K562 (cell line): ENCODE measurements around the gene ABCF3. TPM values are rescaled to one million over a fixed set of nuclear protein-coding genes. Genes with fewer than 3 reads are reported as not detected.
A peak's percentile ranks its signal among the peaks of the same experiment; 100 is the strongest.

Experiments
- EGR1 ChIP-seq: fragments of 450-650 bp; conservative IDR thresholded peaks from 2 replicates; pipeline ENCODE4 v1.6.1; 2017; ENCODE audit warnings: mild to moderate bottlenecking
- ELF1 ChIP-seq: fragments of 200-800 bp; sonication (Bioruptor generic); IDR thresholded peaks from 2 replicates; pipeline ENCODE4 v1.6.1; 2016; ENCODE audit warnings: missing genetic modification characterization, missing compliant biosample characterization
- HNRNPUL1 ChIP-seq: fragments of 200-400 bp; formaldehyde crosslinking; IDR thresholded peaks from 2 replicates; pipeline ENCODE4 v1.6.1; 2017; ENCODE audit warnings: low read length
- IRF2 ChIP-seq: sonication (generic); formaldehyde crosslinking; IDR thresholded peaks from 2 replicates; pipeline ENCODE4 v1.8.1; 2022; ENCODE audit warnings: mild to moderate bottlenecking, missing genetic modification reagents
- JUN ChIP-seq, 2 experiments: sonication (generic) in 1 of 2; formaldehyde crosslinking in 1 of 2; IDR thresholded peaks; 2 replicates each; pipeline versions ENCODE4 v1.6.1 to v1.8.0; 2012 to 2022; ENCODE audit warnings: borderline replicate concordance in 2 of 2, mild to moderate bottlenecking in 2 of 2, improper control_type of control experiment in 1 of 2, low read depth in 1 of 2, low read length in 1 of 2, missing genetic modification reagents in 1 of 2
- MAZ ChIP-seq, 2 experiments: fragments of 450-650 bp in 1 of 2; sonication (generic) in 1 of 2; formaldehyde crosslinking; IDR thresholded peaks in 1 of 2; conservative IDR thresholded peaks in 1 of 2; 2 replicates each; pipeline versions ENCODE4 v1.4.0 to v1.5.0; 2020; ENCODE audit warnings: mild to moderate bottlenecking in 1 of 2, missing genetic modification reagents in 1 of 2
- NCOR1 ChIP-seq: fragments of 450-650 bp; IDR thresholded peaks from 2 replicates; pipeline ENCODE4 v1.6.1; 2016; ENCODE audit warnings: mild to moderate bottlenecking, moderate library complexity
- NR2C2 ChIP-seq, 2 experiments: fragments of 200-800 bp in 1 of 2; sonication (Bioruptor generic) in 1 of 2; sonication (generic) in 1 of 2; formaldehyde crosslinking in 1 of 2; IDR thresholded peaks; 2 replicates each; pipeline versions ENCODE4 v1.6.1 to v1.8.0; 2016 to 2022; ENCODE audit warnings: mild to moderate bottlenecking in 1 of 2, missing compliant biosample characterization in 1 of 2, missing genetic modification characterization in 1 of 2, missing genetic modification reagents in 1 of 2
- RFX7 ChIP-seq: fragments of 250-450 bp; sonication (Bioruptor Pico); IDR thresholded peaks from 2 replicates; pipeline ENCODE4 v1.5.1; 2021; ENCODE audit warnings: mild to moderate bottlenecking
- TEAD2 ChIP-seq: fragments of 450-650 bp; IDR thresholded peaks from 2 replicates; pipeline ENCODE4 v1.6.1; 2016; ENCODE audit warnings: missing genetic modification characterization, control low read depth, missing compliant biosample characterization
- ZNF175 ChIP-seq: fragments of 200-800 bp; sonication (Bioruptor generic); IDR thresholded peaks from 2 replicates; pipeline ENCODE4 v1.6.1; 2016; ENCODE audit warnings: low read depth, mild to moderate bottlenecking, missing genetic modification characterization, missing compliant biosample characterization
- ZNF41 ChIP-seq: fragments of 250-450 bp; sonication (Bioruptor Pico); conservative IDR thresholded peaks from 2 replicates; pipeline ENCODE4 v1.4.0; 2020; ENCODE audit warnings: mild to moderate bottlenecking
- ZNF445 ChIP-seq: fragments of 250-450 bp; sonication (Bioruptor Pico); IDR thresholded peaks from 2 replicates; pipeline ENCODE4 v1.4.0; 2020; ENCODE audit warnings: low read depth, mild to moderate bottlenecking, moderate library complexity
- ZNF79 ChIP-seq: fragments of 250-450 bp; sonication (Bioruptor Pico); IDR thresholded peaks from 2 replicates; pipeline ENCODE4 v1.4.0; 2020; ENCODE audit warnings: low read depth, mild to moderate bottlenecking, moderate library complexity
- ZNF830 ChIP-seq: fragments of 250-450 bp; sonication (Bioruptor Pico); IDR thresholded peaks from 2 replicates; pipeline ENCODE4 v1.5.0; 2021; ENCODE audit warnings: mild to moderate bottlenecking
- ZZZ3 ChIP-seq: fragments of 450-650 bp; IDR thresholded peaks from 2 replicates; pipeline ENCODE4 v1.6.1; 2016; ENCODE audit warnings: antibody characterized with exemption, mild to moderate bottlenecking, moderate library complexity
- polyA plus RNA-seq, 8 experiments: library from polyadenylated mRNA; depleted of rRNA in 4 of 8; stranded (reverse) in 5 of 8; unstranded in 3 of 8; fragments of >200 nt; fragmentation: Nextera tagmentation in 2 of 8; fragmentation: Illumina TruSeq in 1 of 8; extraction: Ambion mirVana in 2 of 8; extraction: Trizol in 1 of 8; gene quantifications; 2 replicates each; pipeline versions ENCODE4 v1.2.1 to v1.2.3, GENCODE V29; 2011 to 2014; ENCODE audit warnings: inconsistent platforms in 1 of 8, missing spikeins in 1 of 8
- total RNA-seq, 7 experiments: library from RNA; depleted of rRNA in 6 of 7; stranded (reverse); fragments of >200 nt in 6 of 7; fragmentation: Illumina TruSeq in 2 of 7; extraction: Trizol in 2 of 7; gene quantifications; 2 replicates each; pipeline versions ENCODE4 v1.2.1 to v1.2.3, GENCODE V29; 2011 to 2021; ENCODE audit warnings: low replicate concordance in 1 of 7
- TF ChIP-seq, protein P1 (sequence below): fragments of 450-650 bp; formaldehyde crosslinking; conservative IDR thresholded peaks from 2 replicates; pipeline ENCODE4 v1.4.0; 2022; ENCODE audit warnings: mild to moderate bottlenecking, missing genetic modification characterization
- TF ChIP-seq, protein P2 (sequence below), 2 experiments: fragments of 250-450 bp in 1 of 2; fragments of 450-650 bp in 1 of 2; sonication (Bioruptor Pico) in 1 of 2; IDR thresholded peaks; 2 replicates each; pipeline versions ENCODE4 v1.6.1 to v1.8.0; 2016 to 2021; ENCODE audit warnings: mild to moderate bottlenecking in 2 of 2, moderate library complexity in 2 of 2, missing compliant biosample characterization in 1 of 2, missing genetic modification characterization in 1 of 2
- TF ChIP-seq, protein P3 (sequence below): sonication (generic); formaldehyde crosslinking; IDR thresholded peaks from 2 replicates; pipeline ENCODE4 v1.8.0; 2022; ENCODE audit warnings: missing genetic modification reagents, mild to moderate bottlenecking, moderate library complexity, borderline replicate concordance
- TF ChIP-seq, protein P4 (sequence below): sonication (generic); formaldehyde crosslinking; IDR thresholded peaks from 2 replicates; pipeline ENCODE4 v1.8.1; 2023; ENCODE audit warnings: mild to moderate bottlenecking, missing genetic modification reagents

ABCF3 gene
- total and polyA plus RNA-seq, 9 of the 15 experiments (the other 6 are each of a cell fraction or from before 2014, with no cell fraction given) = 6.7 to 77.9 (median 45.1) TPM

DNA sequence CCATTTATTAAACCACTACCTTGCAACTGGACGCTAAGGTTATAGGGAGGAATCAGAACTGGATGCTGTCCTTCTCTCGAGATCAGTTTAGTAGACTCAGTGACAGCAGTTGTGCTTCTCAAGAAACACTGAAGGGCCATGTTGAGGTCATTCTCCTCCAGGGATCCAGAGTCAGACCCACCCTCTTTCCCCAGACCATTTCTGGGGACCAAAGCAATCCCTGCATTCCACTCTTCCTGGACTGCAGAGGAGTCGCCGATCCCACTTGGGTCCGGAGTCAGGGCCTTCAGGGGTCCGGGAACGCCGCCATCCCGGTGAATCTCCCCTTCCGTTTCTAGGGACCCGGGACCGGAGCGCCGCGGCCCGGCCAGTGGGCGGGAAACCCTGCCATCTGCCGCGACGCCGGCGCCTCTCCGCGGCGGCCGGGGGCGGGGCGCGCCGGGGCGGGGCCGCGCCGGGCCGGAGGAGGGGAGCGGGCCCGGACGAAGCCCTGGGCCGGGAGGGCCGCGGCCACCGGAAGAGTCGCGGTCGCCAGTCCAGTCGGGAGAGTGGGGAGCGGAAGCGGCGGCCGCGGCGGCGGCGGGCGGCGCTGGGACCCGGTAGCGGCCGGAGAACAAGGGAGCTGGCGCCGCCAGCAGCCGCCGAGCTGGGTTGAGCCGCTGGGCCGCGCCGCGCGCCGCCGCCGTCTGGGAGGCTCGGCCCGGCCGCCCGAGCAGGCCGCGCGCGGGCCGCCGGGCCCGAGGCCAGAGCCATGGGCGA lies 30.9 kb upstream of the ABCF3 start, which contains the start of gene DVL3 (continued):
- TF ChIP-seq ELF1 (tag) (peak; percentile 86), EGR1 (peak; percentile 50), IRF2 (CRISPR knock-in tag) (no peak), HNRNPUL1 (no peak), ZNF79 (no peak), ZZZ3 (no peak), MAZ (CRISPR knock-in tag; conservative IDR thresholded peaks at IDR 0.05 in 1 of 2, IDR thresholded peaks at IDR 0.05 in 1 of 2) (peak in 1 of 2 experiments; percentile 31; a peak in 1 of 4 replicates), RFX7 (CRISPR knock-in tag) (no peak), ZNF830 (CRISPR knock-in tag) (no peak), ZNF445 (CRISPR knock-in tag) (no peak), TEAD2 (tag) (no peak), NCOR1 (no peak), ZNF175 (0 out of 2 replicates have a peak, but pooled peaks have one; percentile 38), ZNF41 (CRISPR knock-in tag) (no peak), NR2C2 (CRISPR knock-in tag; IDR thresholded peaks at IDR 0.05) (no peak), NR2C2 (tag; IDR thresholded peaks at IDR 0.05) (peak; percentile 56), JUN (IDR thresholded peaks at IDR 0.05; ENCODE audit: borderline replicate concordance, low read depth, low read length) (0 out of 2 replicates have a peak, but pooled peaks have one; percentile 7), JUN (CRISPR knock-in tag; IDR thresholded peaks at IDR 0.05; ENCODE audit: borderline replicate concordance) (no peak)
- TF ChIP-seq, protein P1, sequence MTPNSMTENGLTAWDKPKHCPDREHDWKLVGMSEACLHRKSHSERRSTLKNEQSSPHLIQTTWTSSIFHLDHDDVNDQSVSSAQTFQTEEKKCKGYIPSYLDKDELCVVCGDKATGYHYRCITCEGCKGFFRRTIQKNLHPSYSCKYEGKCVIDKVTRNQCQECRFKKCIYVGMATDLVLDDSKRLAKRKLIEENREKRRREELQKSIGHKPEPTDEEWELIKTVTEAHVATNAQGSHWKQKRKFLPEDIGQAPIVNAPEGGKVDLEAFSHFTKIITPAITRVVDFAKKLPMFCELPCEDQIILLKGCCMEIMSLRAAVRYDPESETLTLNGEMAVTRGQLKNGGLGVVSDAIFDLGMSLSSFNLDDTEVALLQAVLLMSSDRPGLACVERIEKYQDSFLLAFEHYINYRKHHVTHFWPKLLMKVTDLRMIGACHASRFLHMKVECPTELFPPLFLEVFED = no peak
- TF ChIP-seq, protein P2, sequence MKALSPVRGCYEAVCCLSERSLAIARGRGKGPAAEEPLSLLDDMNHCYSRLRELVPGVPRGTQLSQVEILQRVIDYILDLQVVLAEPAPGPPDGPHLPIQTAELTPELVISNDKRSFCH (CRISPR knock-in tag; IDR thresholded peaks at IDR 0.05) = no peak
- TF ChIP-seq, protein P2 (tag; IDR thresholded peaks at IDR 0.05) = 0 out of 2 replicates have a peak, but pooled peaks have one; percentile 58
- TF ChIP-seq, protein P3, sequence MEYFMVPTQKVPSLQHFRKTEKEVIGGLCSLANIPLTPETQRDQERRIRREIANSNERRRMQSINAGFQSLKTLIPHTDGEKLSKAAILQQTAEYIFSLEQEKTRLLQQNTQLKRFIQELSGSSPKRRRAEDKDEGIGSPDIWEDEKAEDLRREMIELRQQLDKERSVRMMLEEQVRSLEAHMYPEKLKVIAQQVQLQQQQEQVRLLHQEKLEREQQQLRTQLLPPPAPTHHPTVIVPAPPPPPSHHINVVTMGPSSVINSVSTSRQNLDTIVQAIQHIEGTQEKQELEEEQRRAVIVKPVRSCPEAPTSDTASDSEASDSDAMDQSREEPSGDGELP (CRISPR knock-in tag) = peak; percentile 17; the same call in 1 of the 2 replicates
- TF ChIP-seq, protein P4, sequence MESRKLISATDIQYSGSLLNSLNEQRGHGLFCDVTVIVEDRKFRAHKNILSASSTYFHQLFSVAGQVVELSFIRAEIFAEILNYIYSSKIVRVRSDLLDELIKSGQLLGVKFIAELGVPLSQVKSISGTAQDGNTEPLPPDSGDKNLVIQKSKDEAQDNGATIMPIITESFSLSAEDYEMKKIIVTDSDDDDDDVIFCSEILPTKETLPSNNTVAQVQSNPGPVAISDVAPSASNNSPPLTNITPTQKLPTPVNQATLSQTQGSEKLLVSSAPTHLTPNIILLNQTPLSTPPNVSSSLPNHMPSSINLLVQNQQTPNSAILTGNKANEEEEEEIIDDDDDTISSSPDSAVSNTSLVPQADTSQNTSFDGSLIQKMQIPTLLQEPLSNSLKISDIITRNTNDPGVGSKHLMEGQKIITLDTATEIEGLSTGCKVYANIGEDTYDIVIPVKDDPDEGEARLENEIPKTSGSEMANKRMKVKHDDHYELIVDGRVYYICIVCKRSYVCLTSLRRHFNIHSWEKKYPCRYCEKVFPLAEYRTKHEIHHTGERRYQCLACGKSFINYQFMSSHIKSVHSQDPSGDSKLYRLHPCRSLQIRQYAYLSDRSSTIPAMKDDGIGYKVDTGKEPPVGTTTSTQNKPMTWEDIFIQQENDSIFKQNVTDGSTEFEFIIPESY = no peak
